AG10803 (cell line): ENCODE measurements around the gene SPACA9.

Experiments used
- DNase-seq: peaks from one replicate; pipeline ENCODE4 v3.0.0; 2010; ENCODE audit warnings: low read depth
- H3K4me3 ChIP-seq: 2 replicates; pipeline ENCODE4 v1.5.1; 2011; ENCODE audit warnings: mild to moderate bottlenecking, low read length, control low read depth
- TF ChIP-seq, protein P1 (sequence below): conservative IDR thresholded peaks from 2 replicates; pipeline ENCODE4 v1.5.1; 2011; ENCODE audit warnings: mild to moderate bottlenecking, low read length, control low read depth, inconsistent platforms

SPACA9 gene

DNA sequence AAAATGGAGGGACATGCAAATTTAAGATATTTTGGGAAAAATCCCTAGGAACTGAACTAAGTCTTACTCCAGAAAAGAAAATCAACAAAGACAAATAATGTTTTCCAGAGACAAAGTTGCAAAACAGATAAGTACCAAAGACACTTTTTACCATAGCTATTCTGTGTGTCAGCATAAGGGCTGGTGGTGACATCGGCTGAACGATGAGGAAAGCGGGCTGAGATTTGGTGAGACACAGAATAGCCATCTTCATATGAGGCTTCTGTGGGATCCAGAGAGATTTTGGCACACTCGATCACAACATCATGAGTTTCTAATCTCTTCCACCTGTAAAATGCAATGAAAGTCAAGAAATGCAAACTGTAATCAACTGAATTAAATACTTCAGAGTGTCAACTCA, 33.4 kb downstream of the SPACA9 start:
- H3K4me3 ChIP-seq = no peak overlapping the region
- no peak for DNase-seq
- TF ChIP-seq, protein P1, sequence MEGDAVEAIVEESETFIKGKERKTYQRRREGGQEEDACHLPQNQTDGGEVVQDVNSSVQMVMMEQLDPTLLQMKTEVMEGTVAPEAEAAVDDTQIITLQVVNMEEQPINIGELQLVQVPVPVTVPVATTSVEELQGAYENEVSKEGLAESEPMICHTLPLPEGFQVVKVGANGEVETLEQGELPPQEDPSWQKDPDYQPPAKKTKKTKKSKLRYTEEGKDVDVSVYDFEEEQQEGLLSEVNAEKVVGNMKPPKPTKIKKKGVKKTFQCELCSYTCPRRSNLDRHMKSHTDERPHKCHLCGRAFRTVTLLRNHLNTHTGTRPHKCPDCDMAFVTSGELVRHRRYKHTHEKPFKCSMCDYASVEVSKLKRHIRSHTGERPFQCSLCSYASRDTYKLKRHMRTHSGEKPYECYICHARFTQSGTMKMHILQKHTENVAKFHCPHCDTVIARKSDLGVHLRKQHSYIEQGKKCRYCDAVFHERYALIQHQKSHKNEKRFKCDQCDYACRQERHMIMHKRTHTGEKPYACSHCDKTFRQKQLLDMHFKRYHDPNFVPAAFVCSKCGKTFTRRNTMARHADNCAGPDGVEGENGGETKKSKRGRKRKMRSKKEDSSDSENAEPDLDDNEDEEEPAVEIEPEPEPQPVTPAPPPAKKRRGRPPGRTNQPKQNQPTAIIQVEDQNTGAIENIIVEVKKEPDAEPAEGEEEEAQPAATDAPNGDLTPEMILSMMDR = no peak

- DNase-seq = no peak
- TF ChIP-seq, protein P1 = no peak
- no peak overlapping the region for H3K4me3 ChIP-seq
Observed at GRCh38 chr9:132914924-132915323, 36.2 kb downstream of the SPACA9 start.

DNA sequence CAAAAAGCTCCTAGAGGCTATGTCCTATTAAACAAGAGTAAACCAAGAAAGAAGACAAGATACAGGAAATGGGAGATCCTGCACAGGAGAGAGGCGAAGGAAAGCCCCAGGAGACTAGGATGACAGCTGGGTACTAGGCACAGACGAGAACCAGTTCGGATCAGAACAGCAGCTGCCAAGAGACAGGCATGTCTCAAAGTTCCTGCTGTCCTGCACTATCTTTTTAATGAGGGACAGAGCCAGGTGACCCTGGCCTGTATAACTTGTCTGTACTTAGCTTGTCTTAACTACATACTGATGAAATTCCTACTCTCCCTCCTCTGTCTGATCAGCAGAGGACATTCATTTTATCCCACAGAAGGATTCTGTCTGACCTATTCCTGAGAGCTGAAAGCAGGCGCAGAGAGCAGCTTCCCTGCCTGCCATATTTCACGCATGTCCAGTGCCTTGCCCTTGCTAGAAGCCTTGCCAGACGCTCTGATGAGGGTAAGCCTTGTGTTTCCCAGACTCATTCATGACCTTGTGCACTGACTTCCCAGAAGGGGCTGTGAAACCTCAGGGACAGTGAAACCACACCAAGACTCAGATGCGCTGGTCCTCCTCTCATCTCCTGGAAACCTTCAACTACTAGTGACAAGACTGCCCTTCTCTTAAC, 41.0 kb downstream of the SPACA9 start:
- TF ChIP-seq, protein P1 = no peak
- no peak overlapping the region for H3K4me3 ChIP-seq
- DNase-seq = no peak

GRCh38 chr9:132923346-132923902, 44.7 kb downstream of the SPACA9 start:
- TF ChIP-seq, protein P1 = no peak
- DNase-seq = no peak
- no peak overlapping the region for H3K4me3 ChIP-seq

GRCh38 chr9:132927704-132928103, 49.0 kb downstream of the SPACA9 start:
- H3K4me3 ChIP-seq = no peak overlapping the region
- TF ChIP-seq, protein P1 = no peak
- DNase-seq = no peak

- DNase-seq = no peak
- no peak overlapping the region for H3K4me3 ChIP-seq
- TF ChIP-seq, protein P1 = no peak
Observed at GRCh38 chr9:132931178-132931735, 52.6 kb downstream of the SPACA9 start.

DNA sequence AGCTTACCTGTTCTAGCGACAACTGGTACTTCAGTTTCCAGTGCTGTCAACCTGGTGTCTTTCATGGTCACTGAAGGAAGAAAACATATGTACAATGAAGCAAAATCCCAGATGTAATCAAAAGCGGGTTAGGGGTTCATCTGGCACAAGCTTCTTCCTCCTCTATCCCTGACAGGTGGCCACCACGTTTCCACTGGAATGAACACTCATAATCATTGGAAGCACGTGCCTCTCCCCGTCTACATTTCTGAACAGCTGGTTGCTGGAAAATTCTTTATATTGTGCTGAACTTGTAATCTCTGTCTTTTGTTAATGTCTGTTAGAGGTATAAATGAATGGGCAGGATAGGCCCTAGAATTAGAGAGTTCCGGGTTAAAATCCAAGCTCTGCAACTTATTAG, 56.3 kb downstream of the SPACA9 start:
- DNase-seq = no peak
- no peak overlapping the region for H3K4me3 ChIP-seq
- TF ChIP-seq, protein P1 = no peak
